Inflammatory macrophage treated with lipopolysaccharide for 4 hours (primary cell): ENCODE data around the gene RASSF10.

Experiments
- DNase-seq: peaks from one replicate; pipeline ENCODE4 v3.0.0-alpha.2; 2020

Gene RASSF10

GRCh38 chr11:13008625-13009475, at the start of gene RASSF10:
TSS of gene RASSF10 (plus strand) at chr11:13009316. CDS start at chr11:13009577, 261 bp downstream.
- DNase-seq = no peak

- no peak for DNase-seq
These were observed 47.5 kb upstream of the RASSF10 start for GRCh38 chr11:12961615-12962014.

- peak; percentile 6 for DNase-seq
These were observed 46.8 kb upstream of the RASSF10 start for GRCh38 chr11:12962306-12962705.

- DNase-seq = no peak
These were observed 46.1 kb upstream of the RASSF10 start for GRCh38 chr11:12963051-12963450.

GRCh38 chr11:12963792-12964536, 45.2 kb upstream of the RASSF10 start:
- peak; percentile 45 for DNase-seq

GRCh38 chr11:12964650-12965049, 44.5 kb upstream of the RASSF10 start:
- DNase-seq = no peak

GRCh38 chr11:12966002-12966401, 43.1 kb upstream of the RASSF10 start:
- DNase-seq = no peak

GRCh38 chr11:12968101-12968500, 41.0 kb upstream of the RASSF10 start:
- DNase-seq = no peak

- no peak for DNase-seq
These were observed 40.3 kb upstream of the RASSF10 start for GRCh38 chr11:12968826-12969225.

- no peak for DNase-seq
These were observed 37.2 kb upstream of the RASSF10 start for GRCh38 chr11:12971955-12972354.

GRCh38 chr11:12973528-12974181, 35.5 kb upstream of the RASSF10 start:
- DNase-seq = no peak

GRCh38 chr11:12975195-12975594, 33.9 kb upstream of the RASSF10 start:
- no peak for DNase-seq

GRCh38 chr11:12979928-12980689, 29.0 kb upstream of the RASSF10 start:
- DNase-seq = no peak

- DNase-seq = no peak
These were observed 27.2 kb upstream of the RASSF10 start for GRCh38 chr11:12981676-12982522.

- no peak for DNase-seq
These were observed 25.8 kb upstream of the RASSF10 start for GRCh38 chr11:12983336-12983735.

- no peak for DNase-seq
These were observed 22.8 kb upstream of the RASSF10 start for GRCh38 chr11:12986194-12986898.

GRCh38 chr11:12989428-12990161, 19.5 kb upstream of the RASSF10 start:
- peak; percentile 23 for DNase-seq

GRCh38 chr11:12990162-12990480, 19.0 kb upstream of the RASSF10 start:
- no peak for DNase-seq

- no peak for DNase-seq
These were observed 17.7 kb upstream of the RASSF10 start for GRCh38 chr11:12991426-12991825.

GRCh38 chr11:12993626-12994025, 15.5 kb upstream of the RASSF10 start:
- no peak for DNase-seq

- no peak for DNase-seq
These were observed 14.6 kb upstream of the RASSF10 start for GRCh38 chr11:12994476-12994875.
